Gastroesophageal sphincter (tissue), 3 donors: ENCODE measurements around the gene SLC44A1.

Experiments used
- CTCF ChIP-seq, 4 experiments: fragments of 200-600 bp in 2 of 4; fragments of 450-650 bp in 2 of 4; sonication (generic) in 1 of 4; IDR thresholded peaks; one replicate each; pipeline ENCODE4 v1.5.1; 2017 to 2019; ENCODE audit warnings: antibody characterized with exemption in 4 of 4, mild to moderate bottlenecking in 2 of 4, moderate library complexity in 2 of 4
- POLR2A ChIP-seq, 2 donors: fragments of 450-650 bp; IDR thresholded peaks; one replicate each; pipeline ENCODE4 v1.6.1; 2017; ENCODE audit warnings: antibody characterized with exemption in 2 of 2, mild to moderate bottlenecking in 2 of 2, moderate library complexity in 1 of 2

GRCh38 chr9:105270711-105271110 is 26.3 kb downstream of the SLC44A1 start:
- TF ChIP-seq CTCF (IDR thresholded peaks at IDR 0.05) = no peak
- no peak for TF ChIP-seq POLR2A (IDR thresholded peaks at IDR 0.05)
